Stimulated activated naive CD8-positive, alpha-beta T cell treated with anti-CD3 and anti-CD28 coated beads, Interleukin-15, Interleukin-2, amounts not matched to agents 100 U/mL and 50 U/mL, for 24 hours (primary cell): ENCODE measurements around the gene RUFY1.
A peak's percentile ranks its signal among the peaks of the same experiment; 100 is the strongest.
"Not testable (repeated sequence)": the region's sequence is repeated elsewhere in the genome, so short reads cannot be mapped to it uniquely, and the experiment has no call there.

Experiments
- ATAC-seq: fragments of 150-1000 bp; cut with Tn5 transposase; one replicate; pipeline ENCODE4 v1.10.0; 2021
- DNase-seq: peaks from one replicate; pipeline ENCODE4 v3.0.0; 2021

Gene RUFY1

GRCh38 chr5:179550511-179551342 is at the start of gene RUFY1:
Gene RUFY1, plus strand, starts transcription at chr5:179550554. Its CDS starts 16 bp downstream, at chr5:179550570.
- peak; percentile 85 for ATAC-seq
- DNase-seq = peak; percentile 85

GRCh38 chr5:179501997-179502396 is 48.4 kb upstream of the RUFY1 start:
- not testable (repeated sequence) for DNase-seq, ATAC-seq

- ATAC-seq, DNase-seq: not testable (repeated sequence)
Measured at GRCh38 chr5:179502420-179502819, 47.9 kb upstream of the RUFY1 start.

GRCh38 chr5:179504191-179504590 is 46.2 kb upstream of the RUFY1 start:
- DNase-seq = no peak
- ATAC-seq = no peak

- no peak for ATAC-seq
Measured at GRCh38 chr5:179504600-179505396, 45.6 kb upstream of the RUFY1 start.

GRCh38 chr5:179505636-179506261 is 44.6 kb upstream of the RUFY1 start:
- ATAC-seq = no peak
- no peak for DNase-seq

More at GRCh38 chr5:179504600-179505396, 45.6 kb upstream of the RUFY1 start:
- no peak for DNase-seq

- DNase-seq (no peak), ATAC-seq (no peak)
Measured at GRCh38 chr5:179509239-179509638, 41.1 kb upstream of the RUFY1 start.

GRCh38 chr5:179509845-179510244 is 40.5 kb upstream of the RUFY1 start:
- ATAC-seq (no peak), DNase-seq (no peak)

- ATAC-seq (no peak), DNase-seq (no peak)
Measured at GRCh38 chr5:179512452-179513000, 37.8 kb upstream of the RUFY1 start.

GRCh38 chr5:179515501-179515900 is 34.9 kb upstream of the RUFY1 start:
- not testable (repeated sequence) for DNase-seq, ATAC-seq

- ATAC-seq (no peak), DNase-seq (no peak)
Measured at GRCh38 chr5:179516221-179516620, 34.1 kb upstream of the RUFY1 start.

- DNase-seq, ATAC-seq: not testable (repeated sequence)
Measured at GRCh38 chr5:179517746-179518145, 32.6 kb upstream of the RUFY1 start.

GRCh38 chr5:179518369-179518768 is 32.0 kb upstream of the RUFY1 start:
- not testable (repeated sequence) for DNase-seq, ATAC-seq

GRCh38 chr5:179519416-179520070 is 30.8 kb upstream of the RUFY1 start:
- DNase-seq, ATAC-seq: not testable (repeated sequence)

- DNase-seq, ATAC-seq: not testable (repeated sequence)
Measured at GRCh38 chr5:179522107-179522506, 28.2 kb upstream of the RUFY1 start.

GRCh38 chr5:179526978-179527377 is 23.4 kb upstream of the RUFY1 start:
- DNase-seq = no peak
- ATAC-seq = no peak

GRCh38 chr5:179530069-179530998 is 20.0 kb upstream of the RUFY1 start:
- DNase-seq = peak; percentile 84
- ATAC-seq = peak; percentile 96

GRCh38 chr5:179533024-179533423 is 17.3 kb upstream of the RUFY1 start:
- no peak for ATAC-seq
- DNase-seq = no peak

- ATAC-seq (no peak), DNase-seq (no peak)
Measured at GRCh38 chr5:179533907-179534306, 16.4 kb upstream of the RUFY1 start.

- ATAC-seq = no peak
- DNase-seq = no peak
Measured at GRCh38 chr5:179534431-179534830, 15.9 kb upstream of the RUFY1 start.
